Measurements from ENCODE around the gene DAGLB. TPM values are rescaled to one million over a fixed set of nuclear protein-coding genes. Genes with fewer than 3 reads are reported as not detected.
A peak's percentile ranks its signal among the peaks of the same experiment; 100 is the strongest.

DAGLB gene
- total RNA-seq, 1 donor from 2014 or later, result 30.0 TPM

GRCh38 chr7:6419310-6419773 is 28.4 kb downstream of the DAGLB start:
- no peak for TF ChIP-seq CTCF (IDR thresholded peaks at IDR 0.05)
- DNase-seq (ENCODE audit: low spot score), result no peak
- Mint-ChIP-seq H3K36me3 (ENCODE audit: low read depth) (peaks cover 21% of the 10 kb centered on the region), H3K9me3 (ENCODE audit: low read depth) (no peaks in the 10 kb centered on the region), H3K4me3 (ENCODE audit: unreplicated experiment) (no peak overlapping the region), H3K27me3 (ENCODE audit: low read depth) (no peaks in the 10 kb centered on the region), H3K4me1 (ENCODE audit: low read depth) (peaks cover 3% of the 10 kb centered on the region), H3K27ac (ENCODE audit: unreplicated experiment) (no peak overlapping the region)

GRCh38 chr7:6417408-6417807 is 30.3 kb downstream of the DAGLB start:
- Mint-ChIP-seq H3K36me3 (ENCODE audit: low read depth) (peaks cover 24% of the 10 kb centered on the region), H3K27me3 (ENCODE audit: low read depth) (no peaks in the 10 kb centered on the region), H3K27ac (ENCODE audit: unreplicated experiment) (no peak overlapping the region), H3K4me1 (ENCODE audit: low read depth) (peaks cover 3% of the 10 kb centered on the region), H3K9me3 (ENCODE audit: low read depth) (no peaks in the 10 kb centered on the region), H3K4me3 (ENCODE audit: unreplicated experiment) (no peak overlapping the region)
- TF ChIP-seq CTCF (IDR thresholded peaks at IDR 0.05), result no peak
- no peak for DNase-seq (ENCODE audit: low spot score)

- peak overlapping the region; percentile 69 for H3K27ac Mint-ChIP-seq (ENCODE audit: unreplicated experiment)
- H3K27me3 Mint-ChIP-seq (ENCODE audit: low read depth), result no peaks in the 10 kb centered on the region
- no peak for DNase-seq (ENCODE audit: low spot score)
- no peak overlapping the region for H3K4me3 Mint-ChIP-seq (ENCODE audit: unreplicated experiment)
- H3K36me3 Mint-ChIP-seq (ENCODE audit: low read depth), result peaks cover 27% of the 10 kb centered on the region
- peaks cover 3% of the 10 kb centered on the region for H3K4me1 Mint-ChIP-seq (ENCODE audit: low read depth)
- no peak for TF ChIP-seq CTCF (IDR thresholded peaks at IDR 0.05)
- no peaks in the 10 kb centered on the region for H3K9me3 Mint-ChIP-seq (ENCODE audit: low read depth)
Measured at GRCh38 chr7:6416516-6417145, 31.1 kb downstream of the DAGLB start.

- no peak for DNase-seq (ENCODE audit: low spot score)
- H3K4me1 Mint-ChIP-seq (ENCODE audit: low read depth), result peaks cover 3% of the 10 kb centered on the region
- H3K9me3 Mint-ChIP-seq (ENCODE audit: low read depth), result no peaks in the 10 kb centered on the region
- peaks cover 36% of the 10 kb centered on the region for H3K36me3 Mint-ChIP-seq (ENCODE audit: low read depth)
- no peaks in the 10 kb centered on the region for H3K27me3 Mint-ChIP-seq (ENCODE audit: low read depth)
- no peak overlapping the region for H3K4me3 Mint-ChIP-seq (ENCODE audit: unreplicated experiment)
- no peak overlapping the region for H3K27ac Mint-ChIP-seq (ENCODE audit: unreplicated experiment)
- TF ChIP-seq CTCF (IDR thresholded peaks at IDR 0.05), result no peak
Measured at GRCh38 chr7:6413637-6414036, 34.1 kb downstream of the DAGLB start.

- no peak for TF ChIP-seq CTCF (IDR thresholded peaks at IDR 0.05)
- Mint-ChIP-seq H3K9me3 (ENCODE audit: low read depth) (no peaks in the 10 kb centered on the region), H3K27me3 (ENCODE audit: low read depth) (no peaks in the 10 kb centered on the region), H3K27ac (ENCODE audit: unreplicated experiment) (no peak overlapping the region), H3K4me1 (ENCODE audit: low read depth) (no peaks in the 10 kb centered on the region), H3K36me3 (ENCODE audit: low read depth) (peaks cover 47% of the 10 kb centered on the region), H3K4me3 (ENCODE audit: unreplicated experiment) (no peak overlapping the region)
- no peak for DNase-seq (ENCODE audit: low spot score)
Measured at GRCh38 chr7:6409944-6410693, 37.6 kb downstream of the DAGLB start.

All from chondrocyte (in vitro differentiated cells).